ENCODE data around the gene CYP1A2.

Gene CYP1A2

DNA sequence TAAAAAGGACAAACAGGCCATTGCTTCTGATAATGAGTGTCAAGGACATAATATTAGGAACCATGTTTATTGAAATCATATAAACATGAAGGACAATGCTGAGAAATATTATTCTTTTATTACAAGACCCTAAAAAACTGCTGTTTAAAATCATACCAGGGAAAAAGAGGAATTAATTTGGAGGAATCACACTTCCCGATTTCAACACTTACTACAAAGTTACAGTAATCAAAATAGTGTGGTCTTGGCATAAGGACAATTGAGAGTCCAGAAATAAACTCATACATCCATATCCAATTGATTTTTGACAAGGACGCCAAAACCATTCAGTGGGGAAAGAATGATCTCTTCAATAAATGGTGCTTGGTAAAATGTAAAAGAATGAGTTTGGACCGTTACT, 36.3 kb upstream of the CYP1A2 start:
- TF ChIP-seq POLR2AphosphoS5 (IDR thresholded peaks at IDR 0.05; ENCODE audit: low read depth, low read length) = no peak
- TF ChIP-seq FOXP2 (optimal IDR thresholded peaks at IDR 0.05; ENCODE audit: borderline replicate concordance, extremely low read depth, extremely low read length, insufficient read depth) = no peak
- TF ChIP-seq SIN3A (IDR thresholded peaks at IDR 0.05; ENCODE audit: borderline replicate concordance, insufficient read depth, low read length) = no peak
- TF ChIP-seq TAF1 (IDR thresholded peaks at IDR 0.05; ENCODE audit: borderline replicate concordance, insufficient read depth, low read length) = no peak
- TF ChIP-seq, protein P1, sequence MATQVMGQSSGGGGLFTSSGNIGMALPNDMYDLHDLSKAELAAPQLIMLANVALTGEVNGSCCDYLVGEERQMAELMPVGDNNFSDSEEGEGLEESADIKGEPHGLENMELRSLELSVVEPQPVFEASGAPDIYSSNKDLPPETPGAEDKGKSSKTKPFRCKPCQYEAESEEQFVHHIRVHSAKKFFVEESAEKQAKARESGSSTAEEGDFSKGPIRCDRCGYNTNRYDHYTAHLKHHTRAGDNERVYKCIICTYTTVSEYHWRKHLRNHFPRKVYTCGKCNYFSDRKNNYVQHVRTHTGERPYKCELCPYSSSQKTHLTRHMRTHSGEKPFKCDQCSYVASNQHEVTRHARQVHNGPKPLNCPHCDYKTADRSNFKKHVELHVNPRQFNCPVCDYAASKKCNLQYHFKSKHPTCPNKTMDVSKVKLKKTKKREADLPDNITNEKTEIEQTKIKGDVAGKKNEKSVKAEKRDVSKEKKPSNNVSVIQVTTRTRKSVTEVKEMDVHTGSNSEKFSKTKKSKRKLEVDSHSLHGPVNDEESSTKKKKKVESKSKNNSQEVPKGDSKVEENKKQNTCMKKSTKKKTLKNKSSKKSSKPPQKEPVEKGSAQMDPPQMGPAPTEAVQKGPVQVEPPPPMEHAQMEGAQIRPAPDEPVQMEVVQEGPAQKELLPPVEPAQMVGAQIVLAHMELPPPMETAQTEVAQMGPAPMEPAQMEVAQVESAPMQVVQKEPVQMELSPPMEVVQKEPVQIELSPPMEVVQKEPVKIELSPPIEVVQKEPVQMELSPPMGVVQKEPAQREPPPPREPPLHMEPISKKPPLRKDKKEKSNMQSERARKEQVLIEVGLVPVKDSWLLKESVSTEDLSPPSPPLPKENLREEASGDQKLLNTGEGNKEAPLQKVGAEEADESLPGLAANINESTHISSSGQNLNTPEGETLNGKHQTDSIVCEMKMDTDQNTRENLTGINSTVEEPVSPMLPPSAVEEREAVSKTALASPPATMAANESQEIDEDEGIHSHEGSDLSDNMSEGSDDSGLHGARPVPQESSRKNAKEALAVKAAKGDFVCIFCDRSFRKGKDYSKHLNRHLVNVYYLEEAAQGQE (IDR thresholded peaks at IDR 0.05; ENCODE audit: insufficient read depth in 1 of 2, low read depth in 2 of 2, low read length in 2 of 2) = no peak

DNA sequence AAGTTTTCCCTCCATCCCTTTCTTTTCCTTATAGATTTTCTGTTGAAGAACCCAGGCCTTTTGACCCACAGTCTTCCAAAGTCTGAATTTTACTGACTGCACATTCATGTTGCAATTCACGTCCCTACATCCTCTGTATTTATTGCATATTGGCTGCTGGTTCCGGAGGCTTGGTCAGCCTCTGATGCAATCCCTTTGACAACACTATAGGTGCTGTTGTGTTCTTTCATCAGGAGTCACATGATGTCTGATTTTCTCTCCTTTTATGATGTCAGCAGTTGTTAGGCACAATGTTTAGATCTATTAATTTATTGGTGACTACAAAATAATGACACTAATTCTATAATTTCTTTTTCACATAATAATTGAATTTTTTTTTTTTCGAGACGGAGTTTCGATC, 32.0 kb upstream of the CYP1A2 start:
- TF ChIP-seq FOXP2 (optimal IDR thresholded peaks at IDR 0.05; ENCODE audit: borderline replicate concordance, extremely low read depth, extremely low read length, insufficient read depth) (no peak), SIN3A (IDR thresholded peaks at IDR 0.05; ENCODE audit: borderline replicate concordance, insufficient read depth, low read length) (no peak), TAF1 (IDR thresholded peaks at IDR 0.05; ENCODE audit: borderline replicate concordance, insufficient read depth, low read length) (no peak), POLR2AphosphoS5 (IDR thresholded peaks at IDR 0.05; ENCODE audit: low read depth, low read length) (no peak)
- TF ChIP-seq, protein P1 (IDR thresholded peaks at IDR 0.05; ENCODE audit: insufficient read depth in 1 of 2, low read depth in 2 of 2, low read length in 2 of 2) = no peak

DNA sequence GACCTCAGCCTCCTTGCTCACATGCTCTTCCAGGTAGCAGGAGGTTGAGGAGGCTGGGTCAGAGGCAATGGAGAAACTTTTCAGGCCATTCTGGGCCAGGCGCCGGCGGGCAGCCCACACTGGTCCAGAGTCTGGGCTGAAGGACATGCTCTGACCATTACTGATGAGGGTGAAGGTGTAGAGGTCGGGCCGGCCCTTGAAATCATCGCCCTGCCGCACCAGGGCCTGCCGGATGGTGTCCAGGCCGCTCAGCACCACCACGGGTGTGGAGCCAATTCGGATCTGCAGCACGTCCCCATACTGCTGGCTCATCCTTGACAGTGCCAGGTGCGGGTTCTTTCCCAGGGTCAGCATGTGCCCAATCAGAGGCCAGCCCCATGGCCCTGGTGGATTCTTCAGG, 26.1 kb upstream of the CYP1A2 start:
- TF ChIP-seq FOXP2 (optimal IDR thresholded peaks at IDR 0.05; ENCODE audit: borderline replicate concordance, extremely low read depth, extremely low read length, insufficient read depth) = no peak
- TF ChIP-seq SIN3A (IDR thresholded peaks at IDR 0.05; ENCODE audit: borderline replicate concordance, insufficient read depth, low read length) = no peak
- TF ChIP-seq TAF1 (IDR thresholded peaks at IDR 0.05; ENCODE audit: borderline replicate concordance, insufficient read depth, low read length) = no peak
- TF ChIP-seq, protein P1 (IDR thresholded peaks at IDR 0.05; ENCODE audit: insufficient read depth in 1 of 2, low read depth in 2 of 2, low read length in 2 of 2) = no peak
- no peak for TF ChIP-seq POLR2AphosphoS5 (IDR thresholded peaks at IDR 0.05; ENCODE audit: low read depth, low read length)

DNA sequence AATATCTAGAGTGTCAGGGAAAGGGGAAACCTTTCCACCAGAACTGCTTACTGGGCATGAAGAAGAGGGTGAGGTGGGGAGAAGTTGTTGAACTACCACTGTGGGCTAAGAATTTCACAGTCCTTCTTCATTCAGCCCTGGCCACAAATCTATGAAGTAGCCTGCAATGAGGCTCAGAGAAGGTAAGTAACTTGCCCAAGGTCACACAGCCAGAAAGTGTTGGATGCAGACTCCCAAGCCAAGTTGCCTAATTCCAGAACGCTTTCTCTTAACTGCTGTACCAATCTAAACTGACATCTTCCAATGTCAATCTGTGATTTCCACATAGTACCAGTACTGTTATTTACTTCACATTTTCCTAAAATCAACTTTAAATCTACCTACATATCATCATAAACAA, 25.5 kb upstream of the CYP1A2 start:
- no peak for TF ChIP-seq TAF1 (IDR thresholded peaks at IDR 0.05; ENCODE audit: borderline replicate concordance, insufficient read depth, low read length)
- no peak for TF ChIP-seq FOXP2 (optimal IDR thresholded peaks at IDR 0.05; ENCODE audit: borderline replicate concordance, extremely low read depth, extremely low read length, insufficient read depth)
- TF ChIP-seq, protein P1 (IDR thresholded peaks at IDR 0.05; ENCODE audit: insufficient read depth in 1 of 2, low read depth in 2 of 2, low read length in 2 of 2) = no peak
- no peak for TF ChIP-seq POLR2AphosphoS5 (IDR thresholded peaks at IDR 0.05; ENCODE audit: low read depth, low read length)
- TF ChIP-seq SIN3A (IDR thresholded peaks at IDR 0.05; ENCODE audit: borderline replicate concordance, insufficient read depth, low read length) = no peak

Data from PFSK-1 (cell line).